HG02759 (cell line): ENCODE measurements around the gene PANK3.
A peak's percentile ranks its signal among the peaks of the same experiment; 100 is the strongest.

Experiments used
- ATAC-seq: cut with Tn5 transposase; IDR thresholded peaks from one replicate; pipeline ENCODE4 v1.9.1; 2021; ENCODE audit warnings: mild to moderate bottlenecking, moderate library complexity; ENCODE audit not compliant: unreplicated experiment

The PANK3 gene

DNA sequence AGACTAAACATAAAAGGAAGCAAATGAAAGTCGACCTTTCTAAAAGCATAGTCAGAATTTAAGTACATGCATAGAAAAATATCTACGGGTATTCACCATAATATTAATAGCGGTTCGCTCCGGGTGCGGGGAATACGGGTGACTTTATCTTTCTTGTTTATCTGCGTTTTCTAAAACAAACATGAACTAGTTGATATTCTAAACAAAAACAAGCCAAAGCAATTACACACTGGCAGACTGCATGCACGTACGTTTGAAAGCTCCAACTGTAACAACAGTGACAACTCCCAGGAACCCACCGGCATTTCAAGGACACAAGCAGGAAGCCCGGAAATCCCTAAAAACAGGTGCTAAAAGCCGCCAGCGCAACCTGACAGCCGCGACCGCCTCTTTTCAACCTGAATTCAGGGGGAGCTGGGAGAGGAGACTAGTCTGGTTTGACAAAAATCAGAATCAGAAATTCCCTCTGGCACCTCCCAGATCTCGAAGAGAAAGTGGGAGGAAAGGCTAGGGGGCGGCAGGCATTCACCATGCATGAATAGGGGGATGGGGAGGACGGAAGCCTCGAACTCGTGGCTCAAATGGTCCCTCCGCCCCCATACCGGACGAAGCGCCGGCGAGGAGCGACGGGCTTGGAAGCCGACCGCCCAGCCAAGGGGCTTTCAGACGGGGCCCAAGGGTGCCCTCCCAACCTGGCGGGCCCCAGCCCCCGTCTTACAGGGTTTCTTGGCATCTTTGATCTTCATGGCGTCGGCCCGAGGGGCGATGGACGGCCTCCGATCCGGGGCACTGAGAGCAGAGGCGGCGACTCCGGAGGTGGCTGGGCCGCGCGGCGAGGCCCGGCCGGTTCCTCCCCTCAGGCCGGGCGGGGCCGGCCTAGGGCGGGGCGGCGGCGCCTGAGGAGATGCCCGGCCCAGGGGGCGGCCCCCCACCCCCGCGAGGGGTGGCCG lies at the start of gene PANK3:
PANK3 (minus strand) TSS at position 831 of the 950 bp plus-strand sequence; CDS start at position 746, 85 bp downstream.
- ATAC-seq, result peak; percentile 70

DNA sequence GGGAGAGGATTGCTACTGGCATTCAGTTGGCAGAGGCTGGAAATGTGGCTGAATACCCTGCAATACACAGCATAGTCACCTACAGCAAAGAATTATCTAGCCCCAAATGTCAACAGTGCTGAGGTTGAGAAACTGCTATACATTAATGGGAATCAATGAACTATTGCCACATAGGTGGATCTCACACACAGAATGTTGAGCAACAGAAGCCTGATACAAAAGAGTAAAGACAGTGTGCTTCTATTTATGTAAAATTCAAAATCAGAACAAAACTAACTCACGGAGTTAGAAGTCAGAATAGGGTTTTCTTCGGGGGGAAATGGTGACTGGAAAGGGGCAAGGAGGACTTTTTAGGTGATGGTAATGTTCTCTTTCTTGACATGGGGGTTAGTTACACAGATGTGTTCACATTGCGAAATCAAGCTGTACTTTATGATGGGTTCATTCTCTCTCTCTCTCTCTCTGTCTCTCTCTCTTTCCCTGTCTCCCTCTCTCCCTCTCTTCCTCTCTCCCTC lies 45.7 kb upstream of the PANK3 start:
- ATAC-seq, result no peak

DNA sequence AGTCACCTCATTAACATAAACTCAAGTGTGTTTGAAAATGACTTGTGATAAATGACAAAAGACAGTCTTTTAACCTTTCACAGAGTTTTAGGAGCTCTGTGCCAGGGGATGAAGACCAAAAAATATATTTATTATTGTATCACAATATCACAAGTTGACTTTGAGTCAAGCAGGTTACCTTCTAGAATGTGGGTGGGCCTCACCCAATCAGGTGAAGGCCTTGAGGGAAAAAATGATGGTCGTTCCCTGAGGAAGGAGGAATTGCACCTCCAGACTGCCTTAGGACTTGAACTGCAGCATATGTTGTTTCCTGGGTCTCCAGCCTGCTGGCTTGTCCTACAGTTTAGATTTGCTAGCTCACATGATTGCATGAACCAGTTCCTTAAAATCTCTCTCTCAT lies 41.6 kb upstream of the PANK3 start:
- no peak for ATAC-seq

DNA sequence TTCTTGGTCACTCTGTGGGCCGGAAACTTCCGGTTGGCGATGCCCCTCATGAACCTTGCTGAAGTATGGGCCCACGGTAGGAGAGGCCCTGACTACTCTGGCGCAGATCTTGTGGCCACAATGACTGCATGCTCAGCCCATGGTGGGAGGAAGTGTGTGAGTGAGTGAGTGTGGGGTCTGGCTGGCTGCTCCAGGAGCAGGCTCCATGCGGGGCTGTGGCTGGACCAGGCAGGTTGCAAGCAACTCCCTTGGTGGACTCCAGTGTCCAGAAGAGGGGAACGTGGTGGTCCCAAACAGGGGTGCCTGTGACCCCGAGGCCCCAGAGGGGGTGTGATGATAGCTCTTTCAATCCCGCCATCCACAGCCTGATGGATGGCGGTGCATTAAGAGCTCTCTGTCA lies 35.5 kb upstream of the PANK3 start:
- no peak for ATAC-seq

DNA sequence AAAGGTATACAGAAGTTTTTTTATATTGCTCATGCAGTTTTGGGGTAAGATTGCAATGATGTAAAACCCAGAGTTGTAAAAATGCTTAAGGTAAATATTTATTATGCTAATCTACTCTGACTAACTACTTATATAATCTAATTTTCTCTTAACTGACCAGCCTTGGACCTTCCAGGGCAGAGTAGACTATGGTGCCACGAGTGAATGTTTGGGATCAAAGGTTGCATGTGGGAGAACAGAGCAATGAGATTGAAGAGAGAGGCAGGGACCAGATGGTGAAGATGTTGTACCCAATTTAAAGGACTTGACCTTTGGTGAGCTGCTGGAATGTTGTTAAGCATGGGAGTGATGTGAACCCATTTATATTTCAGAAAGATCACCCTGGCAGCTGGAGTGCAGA lies 34.8 kb upstream of the PANK3 start:
- ATAC-seq, result no peak

DNA sequence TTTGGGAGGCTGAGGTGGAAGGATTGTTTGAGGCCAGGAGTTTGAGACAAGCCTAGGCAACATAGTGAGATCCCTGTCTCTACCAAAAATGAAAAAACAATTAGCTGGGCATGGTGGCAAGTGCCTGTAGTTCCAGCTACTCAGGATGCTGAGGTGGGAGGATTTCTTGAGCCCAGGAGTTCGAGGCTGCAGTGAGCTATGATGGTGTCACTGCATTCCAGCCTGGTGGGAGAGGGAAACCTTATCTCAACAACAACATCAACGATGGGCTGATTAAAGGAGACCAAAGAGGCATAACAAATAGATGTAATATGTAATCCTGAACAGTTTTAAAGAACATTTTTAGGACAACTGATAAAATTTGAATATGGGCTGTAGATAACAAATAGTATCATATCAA lies 34.2 kb upstream of the PANK3 start:
- ATAC-seq, result no peak

DNA sequence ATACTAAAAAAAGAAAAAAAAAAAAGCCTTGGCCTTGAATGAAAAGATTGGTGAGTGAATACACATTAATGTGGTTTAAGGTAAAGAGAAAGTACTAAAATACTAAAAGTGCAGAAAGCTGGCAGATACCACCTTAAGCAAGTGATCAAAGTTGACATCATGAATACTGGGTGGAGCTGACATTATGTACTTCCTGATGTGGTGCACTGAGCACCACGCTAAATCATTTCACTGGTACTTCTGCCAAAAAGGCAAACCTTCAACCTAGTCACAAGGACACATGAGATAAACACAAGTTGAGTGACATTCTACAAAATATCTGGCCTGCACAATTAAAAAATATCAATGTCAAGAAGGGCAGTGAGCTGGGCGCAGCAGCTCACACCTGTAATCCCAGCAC lies 33.8 kb upstream of the PANK3 start:
- ATAC-seq, result no peak

DNA sequence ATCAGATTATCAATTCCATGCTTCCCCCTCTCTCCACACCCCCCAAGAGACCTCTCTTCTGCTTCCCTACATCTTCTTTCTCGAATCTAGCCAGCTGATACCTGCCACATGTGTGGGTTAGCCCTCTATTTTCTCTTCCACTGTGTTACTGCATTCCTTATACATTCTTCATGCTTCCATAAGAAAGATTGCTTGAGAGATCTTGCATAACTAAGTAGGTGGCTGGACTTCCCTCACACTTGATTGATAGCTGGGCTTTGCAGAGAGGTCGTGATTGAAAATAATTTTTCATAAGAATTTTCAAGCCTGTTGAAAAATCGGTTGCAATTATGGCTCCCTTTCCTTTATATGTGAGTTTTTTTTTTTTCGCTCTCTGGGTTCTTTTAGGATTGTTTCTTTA lies 33.0 kb upstream of the PANK3 start:
- ATAC-seq, result no peak

DNA sequence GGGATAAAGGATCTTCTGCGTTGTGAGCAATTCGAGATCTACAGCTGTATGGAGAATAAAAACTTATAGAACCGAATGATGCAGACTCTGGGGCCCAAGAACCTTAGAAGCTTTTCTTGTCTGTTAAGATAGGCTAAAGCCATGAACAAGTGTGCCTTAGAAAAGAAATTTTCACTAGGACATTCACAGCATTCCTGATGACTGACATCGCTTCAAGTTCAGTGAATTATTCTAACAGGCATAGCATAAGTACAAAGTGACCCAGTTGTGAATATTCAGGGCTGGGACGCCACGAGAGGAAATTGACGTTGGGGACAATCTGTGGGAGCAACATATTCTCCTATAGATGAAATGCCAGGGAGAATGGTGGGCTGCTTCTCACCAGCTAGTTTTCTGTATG lies 32.0 kb upstream of the PANK3 start:
- ATAC-seq, result no peak

DNA sequence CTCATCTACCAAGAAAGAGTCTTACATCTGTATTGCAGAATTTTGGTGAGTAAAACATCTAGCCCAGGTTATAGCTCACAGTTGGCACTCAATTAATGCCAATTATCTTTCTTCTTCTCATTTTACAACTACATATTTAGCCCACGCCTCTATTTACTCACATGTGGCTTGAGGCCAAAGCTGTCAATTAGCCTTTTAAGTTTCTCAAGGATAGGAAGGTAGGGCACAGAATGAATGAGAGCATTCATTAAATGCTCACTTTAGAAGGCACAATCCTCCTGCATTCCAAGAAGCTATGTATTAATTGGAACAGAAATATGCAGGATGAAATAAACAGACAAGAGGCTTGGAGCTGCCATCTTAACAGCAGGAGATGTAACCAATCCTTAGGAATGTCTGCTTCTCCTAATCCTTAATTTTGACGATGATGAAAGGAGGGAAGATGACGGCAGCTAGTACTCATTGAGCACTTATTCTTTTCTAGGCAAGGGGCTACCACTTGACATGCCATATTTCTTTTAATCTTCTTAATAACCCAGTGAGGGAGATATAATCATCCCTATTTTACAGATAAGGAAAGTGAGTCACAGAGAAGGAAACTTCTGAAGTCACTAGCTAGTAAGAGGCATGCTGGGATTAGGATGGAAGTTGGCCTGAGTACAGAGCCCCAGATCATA lies 30.8 kb upstream of the PANK3 start:
- no peak for ATAC-seq

DNA sequence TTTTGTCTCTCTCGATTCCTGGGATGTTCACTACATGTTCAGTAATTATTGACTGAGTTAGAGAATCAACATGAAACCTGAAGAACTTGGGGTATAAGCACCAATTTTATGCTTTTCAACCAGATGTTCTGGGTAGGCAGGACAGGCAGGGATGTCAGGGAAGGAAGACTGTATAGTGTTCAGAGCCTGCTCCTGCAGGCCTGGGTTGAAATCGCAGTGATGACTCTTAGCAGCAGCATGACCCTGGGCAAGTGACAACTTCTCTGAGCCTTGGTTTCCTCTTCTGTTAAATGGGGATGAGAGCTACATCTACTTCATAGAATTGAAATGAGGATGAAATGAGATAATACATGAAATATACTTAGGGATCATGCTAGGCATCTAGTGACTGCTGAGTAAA lies 29.7 kb upstream of the PANK3 start:
- ATAC-seq, result no peak

DNA sequence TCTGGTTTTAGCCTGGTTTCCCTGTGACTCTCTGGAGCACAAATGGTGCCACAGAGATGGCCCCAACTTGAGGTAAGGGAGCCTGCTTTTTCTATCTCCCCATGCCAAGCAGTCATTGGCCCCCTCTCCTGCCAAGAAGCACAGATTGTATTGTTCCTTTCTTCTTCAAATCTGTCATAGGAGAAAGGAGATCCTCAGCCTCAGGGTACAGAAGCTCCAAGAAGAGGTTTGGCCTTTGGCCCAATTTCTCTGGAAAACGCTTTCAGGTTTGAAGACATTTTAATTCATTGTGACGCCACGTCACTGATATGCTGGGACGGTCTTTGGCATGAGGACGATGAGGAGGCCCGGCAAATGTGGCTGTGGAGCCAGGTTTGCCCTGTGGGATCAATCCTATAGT lies 29.2 kb upstream of the PANK3 start:
- ATAC-seq, result peak; percentile 27

DNA sequence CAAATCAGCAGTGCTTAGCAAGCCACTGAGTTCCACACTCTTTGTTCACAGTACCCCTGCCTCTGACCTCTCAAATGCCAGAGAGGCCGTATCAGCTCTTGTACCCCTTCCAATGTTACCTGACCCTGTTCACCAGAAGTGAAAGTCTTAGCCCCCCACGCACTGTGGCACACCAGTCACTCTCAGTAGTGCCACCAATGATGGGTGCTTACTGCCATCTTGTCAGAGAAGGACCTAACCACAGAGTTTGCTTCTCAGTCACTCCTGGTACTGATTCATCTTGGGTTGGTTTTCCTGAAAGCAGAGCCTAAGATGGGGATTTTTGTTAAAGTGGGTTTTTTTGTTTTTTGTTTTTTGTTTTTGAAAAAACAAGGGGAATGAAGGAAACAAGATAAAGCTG lies 28.8 kb upstream of the PANK3 start:
- ATAC-seq, result peak; percentile 81

DNA sequence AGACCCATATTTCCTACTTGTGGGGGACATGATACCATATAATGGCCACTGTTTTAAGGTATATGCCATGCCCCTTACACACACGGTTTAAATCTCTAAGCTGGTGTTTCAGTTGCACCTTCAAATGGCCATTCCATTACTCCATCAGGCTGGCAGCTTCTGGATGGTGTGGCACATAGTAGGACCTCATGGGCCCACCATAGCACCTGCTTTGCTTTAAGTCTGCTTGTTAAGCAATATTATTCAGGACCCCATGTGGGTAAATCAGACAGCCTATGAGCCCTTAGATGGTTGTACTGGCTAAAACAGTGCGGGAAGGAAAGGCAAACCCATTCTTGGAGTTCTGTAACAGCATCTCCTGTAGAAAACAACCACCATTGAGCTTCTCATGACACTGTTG lies 27.4 kb upstream of the PANK3 start:
- no peak for ATAC-seq

DNA sequence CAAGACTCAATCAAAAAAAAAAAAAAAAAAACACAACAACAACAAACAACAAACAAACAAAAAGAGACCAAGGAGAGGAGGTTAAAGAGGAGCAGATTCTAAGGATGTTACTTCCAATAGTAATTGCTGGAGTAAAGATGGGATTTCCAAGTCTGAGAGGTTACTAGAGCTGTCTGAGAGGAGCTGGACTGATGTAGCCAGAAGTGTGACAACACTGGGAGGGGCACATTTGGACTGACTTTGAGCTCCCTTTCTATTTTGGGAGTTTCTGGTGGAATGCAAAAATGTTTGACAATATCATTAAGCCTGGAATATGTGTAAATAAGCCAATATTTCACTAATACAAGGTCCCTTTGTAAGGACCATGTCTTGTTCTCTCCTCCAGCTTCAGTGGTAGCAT lies 25.3 kb upstream of the PANK3 start:
- no peak for ATAC-seq

DNA sequence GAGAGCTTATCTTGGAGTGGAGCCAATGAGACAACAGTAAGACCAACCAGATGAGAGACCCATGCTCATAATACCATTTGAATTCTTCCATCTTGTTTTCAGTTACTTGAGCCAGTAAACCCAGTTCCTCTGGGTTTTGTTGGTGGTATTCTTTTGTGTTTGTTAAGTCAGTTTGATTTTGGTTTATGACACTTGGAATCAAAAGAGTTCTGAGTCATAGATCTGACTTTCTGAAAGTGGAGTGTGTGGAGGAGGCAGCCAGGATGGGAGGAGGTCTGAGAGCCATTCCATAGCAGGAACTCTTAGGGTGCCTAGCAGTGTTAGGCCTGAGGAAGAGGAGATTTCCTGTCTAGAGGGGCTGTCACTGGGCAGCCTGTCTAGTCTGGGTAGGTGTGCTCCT lies 24.6 kb upstream of the PANK3 start:
- no peak for ATAC-seq

DNA sequence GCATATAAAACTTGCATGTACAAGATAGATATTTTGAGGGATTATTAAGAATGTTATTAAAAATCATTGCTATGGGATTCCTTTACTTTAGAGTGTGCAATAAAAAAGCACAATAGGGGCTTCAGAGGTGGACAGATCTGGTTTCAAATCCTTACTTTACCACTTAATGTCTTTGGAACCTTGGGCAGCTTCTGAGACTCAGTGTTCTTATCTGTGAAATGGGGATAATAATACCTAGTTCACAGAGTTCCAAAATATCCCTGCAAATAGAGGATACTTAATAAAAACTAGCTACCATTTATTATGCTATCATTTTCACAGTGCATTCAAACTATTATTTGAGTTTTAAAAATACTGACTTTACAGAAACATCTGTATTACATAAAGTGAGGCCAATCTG lies 23.3 kb upstream of the PANK3 start:
- no peak for ATAC-seq

DNA sequence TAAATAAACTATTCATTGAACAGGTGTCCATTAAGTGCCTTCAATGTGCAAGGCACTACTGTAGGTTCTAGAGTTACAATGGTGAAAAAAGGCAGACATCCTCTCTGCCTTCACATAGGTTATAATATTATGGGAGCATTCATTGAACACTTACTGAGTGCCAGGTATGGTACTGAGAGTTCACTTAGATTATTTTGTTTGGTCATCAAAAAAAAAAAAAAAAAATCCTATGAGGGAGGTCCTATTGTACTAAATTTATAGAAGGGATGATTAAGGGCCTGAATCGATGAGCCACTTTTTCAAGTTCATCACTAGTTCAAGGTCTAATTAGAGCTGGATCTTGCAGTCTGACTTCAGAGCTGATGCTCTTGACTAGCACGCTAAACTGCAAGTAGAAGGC lies 22.8 kb upstream of the PANK3 start:
- no peak for ATAC-seq

DNA sequence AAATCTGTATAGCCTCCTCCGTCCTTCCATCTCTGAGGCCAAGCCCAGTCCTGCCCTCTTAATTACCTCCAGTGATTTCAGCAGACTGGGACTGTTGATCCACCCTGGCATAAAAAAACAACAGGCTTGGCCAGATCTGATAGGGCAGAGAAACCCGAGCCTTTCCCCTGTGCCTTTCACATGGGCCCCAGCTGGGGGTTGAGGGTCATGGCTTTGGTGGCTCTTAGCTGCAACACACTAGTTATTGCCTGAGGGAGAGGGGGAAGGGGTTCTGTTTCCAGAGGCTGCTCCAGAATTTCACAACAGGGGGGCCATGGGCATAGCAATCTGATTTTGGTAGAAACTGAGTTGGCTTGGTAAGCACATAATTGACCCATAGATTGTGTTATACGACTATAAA lies 21.2 kb upstream of the PANK3 start:
- no peak for ATAC-seq

DNA sequence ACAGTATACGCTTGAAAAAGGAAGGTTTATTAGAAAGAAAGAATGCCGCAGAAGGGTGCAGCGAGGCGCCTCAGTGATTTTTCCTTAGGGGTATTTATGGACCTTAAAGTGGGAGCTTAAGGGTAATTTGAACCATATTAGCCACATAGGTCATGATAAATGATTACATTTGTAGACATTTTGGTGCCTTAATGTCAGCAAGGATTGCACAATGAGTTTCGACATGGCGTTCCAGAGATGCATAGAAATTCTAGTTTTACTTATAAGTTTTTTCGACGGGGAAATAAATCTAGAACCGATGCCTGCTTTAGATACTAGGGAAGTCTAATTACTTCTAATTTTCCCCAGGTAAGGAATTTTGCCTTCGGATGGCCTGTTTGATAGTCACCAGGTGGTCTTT lies 20.7 kb upstream of the PANK3 start:
- ATAC-seq, result no peak

DNA sequence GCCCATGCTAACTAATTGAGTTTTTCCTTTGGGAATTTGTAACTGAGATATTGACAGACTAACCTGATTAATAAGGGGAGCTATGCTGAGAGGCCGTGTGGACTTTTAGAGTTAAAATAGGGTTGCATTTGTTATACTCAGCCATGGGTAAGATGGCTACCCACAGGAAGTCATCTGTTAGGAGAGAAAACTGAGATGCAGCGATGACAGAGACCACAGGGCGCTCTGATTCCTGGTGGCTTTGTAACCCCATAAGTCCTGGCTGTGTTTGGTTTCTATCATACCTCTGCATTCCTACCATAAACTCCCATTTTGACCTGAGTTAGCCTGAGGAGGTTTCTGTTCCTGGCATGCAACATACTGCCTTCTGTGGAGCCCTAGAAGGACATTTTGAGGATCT lies 19.5 kb upstream of the PANK3 start:
- no peak for ATAC-seq

DNA sequence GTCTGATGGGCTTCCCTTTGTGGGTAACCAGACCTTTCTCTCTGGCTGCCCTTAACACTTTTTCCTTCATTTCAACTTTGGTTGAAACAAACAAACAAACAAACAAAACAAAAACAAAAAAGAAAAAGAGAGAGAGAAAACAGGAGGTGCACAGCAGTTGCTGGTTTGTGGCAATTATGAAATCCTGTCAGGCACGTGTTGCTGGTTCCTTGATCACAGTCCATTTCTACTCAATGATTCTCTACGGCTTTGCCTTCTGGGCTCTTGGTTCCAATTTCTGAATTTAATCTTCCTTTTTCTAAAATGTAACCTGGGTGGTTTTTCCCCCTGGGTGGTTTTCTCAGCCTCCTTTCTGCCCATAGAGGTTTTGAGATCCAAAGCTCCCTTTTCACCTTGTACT lies 17.8 kb upstream of the PANK3 start:
- no peak for ATAC-seq
